ENCODE data around the gene IL1R2. TPM values are rescaled to one million over a fixed set of nuclear protein-coding genes. Genes with fewer than 3 reads are reported as not detected.

Gene IL1R2
- total RNA-seq, 1 donor from 2014 or later, result 0.50 TPM

- DNase-seq (ENCODE audit: low read depth), result no peak
- H3K4me3 ChIP-seq (ENCODE audit: low read depth, low read length), result no peak overlapping the region
- no peaks in the 10 kb centered on the region for H3K36me3 ChIP-seq (ENCODE audit: control insufficient read depth, insufficient read depth, low read length)
- H3K27me3 ChIP-seq (ENCODE audit: control insufficient read depth, insufficient read depth, low read length), result no peaks in the 10 kb centered on the region
- TF ChIP-seq CTCF (IDR thresholded peaks at IDR 0.05; ENCODE audit: insufficient read depth, low read length, poor library complexity, severe bottlenecking), result no peak
These were observed 81.5 kb downstream of the IL1R2 start for GRCh38 chr2:102073168-102073724.

GRCh38 chr2:102074152-102074783 lies 82.5 kb downstream of the IL1R2 start:
- DNase-seq (ENCODE audit: low read depth), result no peak
- no peaks in the 10 kb centered on the region for H3K27me3 ChIP-seq (ENCODE audit: control insufficient read depth, insufficient read depth, low read length)
- TF ChIP-seq CTCF (IDR thresholded peaks at IDR 0.05; ENCODE audit: insufficient read depth, low read length, poor library complexity, severe bottlenecking), result no peak
- no peak overlapping the region for H3K4me3 ChIP-seq (ENCODE audit: low read depth, low read length)
- H3K36me3 ChIP-seq (ENCODE audit: control insufficient read depth, insufficient read depth, low read length), result no peaks in the 10 kb centered on the region

GRCh38 chr2:102075479-102075878 lies 83.7 kb downstream of the IL1R2 start:
- H3K27me3 ChIP-seq (ENCODE audit: control insufficient read depth, insufficient read depth, low read length), result no peaks in the 10 kb centered on the region
- no peaks in the 10 kb centered on the region for H3K36me3 ChIP-seq (ENCODE audit: control insufficient read depth, insufficient read depth, low read length)
- no peak for DNase-seq (ENCODE audit: low read depth)
- TF ChIP-seq CTCF (IDR thresholded peaks at IDR 0.05; ENCODE audit: insufficient read depth, low read length, poor library complexity, severe bottlenecking), result no peak
- H3K4me3 ChIP-seq (ENCODE audit: low read depth, low read length), result no peak overlapping the region

- H3K4me3 ChIP-seq (ENCODE audit: low read depth, low read length), result no peak overlapping the region
- TF ChIP-seq CTCF (IDR thresholded peaks at IDR 0.05; ENCODE audit: insufficient read depth, low read length, poor library complexity, severe bottlenecking), result no peak
- H3K36me3 ChIP-seq (ENCODE audit: control insufficient read depth, insufficient read depth, low read length), result no peaks in the 10 kb centered on the region
- no peaks in the 10 kb centered on the region for H3K27me3 ChIP-seq (ENCODE audit: control insufficient read depth, insufficient read depth, low read length)
- no peak for DNase-seq (ENCODE audit: low read depth)
These were observed 84.8 kb downstream of the IL1R2 start for GRCh38 chr2:102076512-102076911.

Other genes starting within 250 kb of the IL1R2 start
- gene IL1R1, start 150.8 kb downstream of the IL1R2 start, total RNA-seq, result 8.7 and 12.9 TPM in 2 replicates
- gene IL1RL2, start 195.1 kb downstream of the IL1R2 start, total RNA-seq, result 0.62 and 2.1 TPM in 2 replicates

Data from kidney epithelial cell (primary cell).